GM08714 (cell line): ENCODE measurements around the gene L3MBTL4.

Experiments
- H3K4me3 ChIP-seq: fragments of 200-500 bp; sonication (Bioruptor generic); 2 replicates; pipeline ENCODE4 v1.5.1; 2014; ENCODE audit warnings: mild to moderate bottlenecking, low read length, inconsistent platforms
- ZNF274 ChIP-seq: IDR thresholded peaks from 2 replicates; pipeline ENCODE4 v1.6.1; 2012; ENCODE audit warnings: mild to moderate bottlenecking, low read depth, low read length

Gene L3MBTL4

DNA sequence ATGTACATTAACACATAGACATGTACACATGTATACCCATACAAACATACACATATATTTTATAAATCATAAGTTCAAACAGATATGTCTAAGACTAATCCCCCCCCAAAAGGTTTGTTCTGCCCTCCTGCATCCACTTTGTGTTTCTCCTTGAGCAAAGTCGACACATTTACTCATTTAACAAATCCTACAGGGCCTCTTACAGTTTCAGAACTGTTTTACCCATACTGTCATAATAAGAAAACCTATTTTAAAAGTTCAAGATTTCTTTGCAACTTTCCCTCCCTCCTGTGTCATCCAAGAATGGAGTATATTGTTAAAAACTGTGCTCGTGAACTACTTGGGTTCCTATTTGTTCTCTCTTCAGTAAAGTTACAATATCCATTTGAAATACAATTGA, 166.7 kb downstream of the L3MBTL4 start:
- no peak for TF ChIP-seq ZNF274
- no peak overlapping the region for H3K4me3 ChIP-seq

DNA sequence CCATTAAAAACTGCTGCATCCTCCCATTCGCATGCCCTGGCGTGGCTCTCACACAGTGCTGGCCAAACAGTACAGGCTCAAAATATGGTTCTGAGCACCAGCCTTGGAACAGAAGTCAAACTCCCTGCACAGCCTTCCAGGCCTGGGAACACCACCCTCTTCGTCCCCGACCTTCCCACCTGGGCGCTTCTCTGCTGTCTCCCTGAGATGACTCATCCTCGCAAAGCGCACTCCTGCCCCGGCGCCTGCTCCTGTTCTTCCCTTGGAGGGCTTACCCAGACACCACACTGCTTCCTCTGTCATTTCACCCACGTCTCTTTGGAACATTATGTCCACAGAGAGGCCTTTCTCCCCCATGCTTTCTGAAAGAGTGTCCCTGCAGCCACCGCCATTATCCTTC, 172.7 kb downstream of the L3MBTL4 start:
- H3K4me3 ChIP-seq, result no peak overlapping the region
- no peak for TF ChIP-seq ZNF274

DNA sequence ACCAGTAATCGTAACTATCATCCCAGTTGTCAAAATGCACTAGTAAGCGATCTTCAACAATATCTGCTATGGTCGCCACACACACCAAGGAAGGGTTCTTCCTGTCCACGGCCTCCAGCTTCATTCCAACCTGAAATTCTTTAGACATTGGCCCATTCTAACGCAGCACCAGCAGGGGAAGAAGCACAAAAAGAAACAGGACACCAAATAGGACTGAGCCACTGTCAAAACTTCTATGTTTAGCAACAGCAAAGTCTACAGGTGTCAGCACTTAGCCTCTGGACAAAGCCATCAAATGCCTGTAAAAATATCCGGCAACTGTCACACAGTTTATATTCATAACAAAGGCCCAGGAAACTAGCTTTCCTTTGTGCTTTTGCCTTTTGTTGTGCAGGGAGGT, 175.0 kb downstream of the L3MBTL4 start:
- no peak for TF ChIP-seq ZNF274
- no peak overlapping the region for H3K4me3 ChIP-seq

DNA sequence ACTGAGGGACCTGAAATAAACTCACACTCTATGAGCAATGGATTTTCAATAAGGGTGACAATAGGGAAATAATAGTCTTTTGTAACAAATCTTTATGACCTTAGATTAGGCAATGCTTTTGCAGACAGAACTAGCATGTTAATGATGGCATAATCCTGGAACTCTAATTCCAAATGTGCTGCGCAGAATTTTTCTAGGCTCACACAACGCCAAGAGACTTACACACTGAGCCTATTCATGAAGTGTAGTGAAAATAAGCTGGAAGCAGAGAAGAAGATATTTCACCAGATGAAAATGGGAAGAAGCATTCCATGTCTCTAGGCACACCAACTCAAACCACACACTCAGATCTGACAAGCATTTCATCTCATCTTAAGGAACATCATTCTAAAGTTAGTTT, 178.5 kb downstream of the L3MBTL4 start:
- no peak overlapping the region for H3K4me3 ChIP-seq
- TF ChIP-seq ZNF274, result no peak

DNA sequence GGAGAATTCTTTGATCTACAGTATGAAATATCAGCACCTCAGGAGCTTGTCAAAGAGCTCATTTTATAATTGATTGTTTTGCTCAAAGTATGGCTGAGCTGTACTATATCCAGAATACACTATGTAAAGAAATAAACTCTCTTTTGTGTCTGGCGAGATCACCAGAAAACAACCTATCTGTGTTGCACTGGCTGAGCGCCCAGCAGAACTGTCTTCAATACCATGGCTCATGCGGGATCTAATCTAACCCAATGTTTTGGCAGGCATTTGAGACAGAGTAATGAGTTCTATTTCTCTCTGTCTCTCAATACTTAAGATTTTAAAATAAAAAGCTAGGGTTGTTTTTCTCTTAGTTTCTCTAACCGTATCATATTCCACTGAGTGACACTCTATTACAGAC, 192.4 kb downstream of the L3MBTL4 start:
- no peak for TF ChIP-seq ZNF274
- no peak overlapping the region for H3K4me3 ChIP-seq

DNA sequence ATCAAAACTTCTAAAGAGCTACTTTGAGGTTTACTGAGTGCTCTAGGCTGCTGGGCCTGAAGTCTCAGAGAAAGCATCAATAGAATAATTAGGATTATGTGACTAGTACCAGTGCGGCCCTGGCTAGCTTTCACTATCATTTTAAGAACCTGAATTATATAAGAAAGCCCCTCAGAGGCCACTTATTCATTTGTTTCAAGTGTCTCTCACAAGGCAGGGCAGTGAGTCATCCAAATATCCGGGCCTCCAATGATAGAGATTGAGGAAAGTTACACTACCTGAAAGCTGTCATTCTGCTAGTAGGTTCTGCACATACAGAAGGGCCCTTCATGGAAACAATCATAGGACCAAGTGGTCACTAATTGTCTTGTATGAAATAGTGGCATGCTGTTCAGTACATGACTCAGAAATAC, 193.1 kb downstream of the L3MBTL4 start:
- H3K4me3 ChIP-seq, result no peak overlapping the region
- no peak for TF ChIP-seq ZNF274

DNA sequence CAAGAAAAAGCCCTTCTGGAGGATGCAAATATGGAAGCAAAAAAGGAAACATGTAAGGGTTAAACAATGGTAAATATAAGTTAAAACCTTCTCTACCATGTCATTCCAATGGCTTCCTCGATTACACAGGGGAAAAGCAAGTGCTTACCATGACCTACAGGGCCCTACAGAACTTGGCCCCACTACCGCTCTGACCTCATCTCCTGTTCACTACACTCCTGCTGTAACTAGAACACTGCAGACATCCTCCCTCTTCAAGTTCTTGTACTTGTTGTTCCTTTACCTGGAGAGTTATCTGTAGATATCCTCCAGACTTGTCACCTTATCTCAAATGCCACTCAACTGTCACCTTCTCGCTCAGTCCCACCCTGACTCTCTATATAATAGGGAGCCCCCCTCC, 194.6 kb downstream of the L3MBTL4 start:
- H3K4me3 ChIP-seq, result no peak overlapping the region
- no peak for TF ChIP-seq ZNF274

DNA sequence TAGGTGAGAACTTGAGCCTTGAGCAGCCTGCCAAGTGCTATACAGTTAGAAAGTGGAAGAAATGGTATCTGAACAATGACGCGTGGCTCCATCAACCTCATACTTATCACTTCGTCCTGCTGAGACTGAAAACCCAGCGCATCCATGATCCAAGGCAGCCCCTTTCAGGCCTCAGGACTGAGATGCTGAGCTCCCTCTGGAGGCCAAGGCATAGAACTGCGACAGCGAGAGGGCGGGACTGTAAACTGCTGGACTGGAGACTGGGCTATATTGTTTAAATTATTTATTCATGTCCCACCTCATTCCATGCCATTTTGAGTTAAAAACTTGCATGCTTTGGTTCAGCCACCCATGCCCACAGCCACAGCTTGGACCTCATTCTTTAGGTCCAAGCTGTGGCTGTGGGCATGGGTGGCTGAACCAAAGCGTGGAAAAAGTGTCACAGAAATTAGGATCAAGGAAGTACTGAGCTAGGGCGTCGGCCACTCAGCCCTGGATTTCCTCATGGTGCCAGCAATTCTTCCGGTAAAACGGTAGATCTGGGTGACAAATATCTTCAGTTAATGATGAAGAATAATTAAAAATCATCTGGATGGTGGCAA, 195.5 kb downstream of the L3MBTL4 start:
- no peak for TF ChIP-seq ZNF274
- no peak overlapping the region for H3K4me3 ChIP-seq

DNA sequence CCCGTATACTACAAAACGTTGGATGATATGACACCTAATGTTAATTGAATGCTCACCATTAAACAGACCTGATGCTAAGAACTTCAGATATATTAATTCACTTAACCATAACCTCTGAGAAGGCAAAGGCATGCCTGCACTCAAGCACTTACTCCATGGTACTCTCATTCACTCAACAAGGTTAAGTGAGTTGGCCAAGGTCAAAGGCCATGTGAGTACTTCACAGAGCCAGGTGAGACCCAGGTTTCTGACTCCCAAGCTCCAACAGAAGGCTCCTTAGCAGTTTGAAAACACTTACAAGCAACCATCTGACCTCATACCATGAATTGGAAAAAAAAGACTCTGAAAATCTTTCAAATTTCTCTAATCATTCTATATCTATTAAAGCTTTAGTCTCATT, 198.8 kb downstream of the L3MBTL4 start:
- no peak overlapping the region for H3K4me3 ChIP-seq
- TF ChIP-seq ZNF274, result no peak

DNA sequence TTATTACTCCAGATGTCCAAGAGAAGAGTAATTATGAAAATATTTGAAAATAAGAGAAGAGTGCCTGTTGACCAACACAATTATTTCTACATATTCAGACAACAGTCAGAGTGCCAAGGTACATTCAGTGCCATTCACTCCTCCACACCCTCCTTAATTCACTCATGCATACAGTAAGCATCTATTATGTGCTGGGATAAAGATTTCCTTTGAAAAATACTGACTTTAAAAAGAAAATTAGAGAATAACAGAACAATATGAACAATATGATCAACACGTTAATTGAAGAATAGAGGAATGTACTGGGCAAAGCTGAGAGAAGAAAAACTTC, 203.6 kb downstream of the L3MBTL4 start:
- TF ChIP-seq ZNF274, result no peak
- H3K4me3 ChIP-seq, result no peak overlapping the region

DNA sequence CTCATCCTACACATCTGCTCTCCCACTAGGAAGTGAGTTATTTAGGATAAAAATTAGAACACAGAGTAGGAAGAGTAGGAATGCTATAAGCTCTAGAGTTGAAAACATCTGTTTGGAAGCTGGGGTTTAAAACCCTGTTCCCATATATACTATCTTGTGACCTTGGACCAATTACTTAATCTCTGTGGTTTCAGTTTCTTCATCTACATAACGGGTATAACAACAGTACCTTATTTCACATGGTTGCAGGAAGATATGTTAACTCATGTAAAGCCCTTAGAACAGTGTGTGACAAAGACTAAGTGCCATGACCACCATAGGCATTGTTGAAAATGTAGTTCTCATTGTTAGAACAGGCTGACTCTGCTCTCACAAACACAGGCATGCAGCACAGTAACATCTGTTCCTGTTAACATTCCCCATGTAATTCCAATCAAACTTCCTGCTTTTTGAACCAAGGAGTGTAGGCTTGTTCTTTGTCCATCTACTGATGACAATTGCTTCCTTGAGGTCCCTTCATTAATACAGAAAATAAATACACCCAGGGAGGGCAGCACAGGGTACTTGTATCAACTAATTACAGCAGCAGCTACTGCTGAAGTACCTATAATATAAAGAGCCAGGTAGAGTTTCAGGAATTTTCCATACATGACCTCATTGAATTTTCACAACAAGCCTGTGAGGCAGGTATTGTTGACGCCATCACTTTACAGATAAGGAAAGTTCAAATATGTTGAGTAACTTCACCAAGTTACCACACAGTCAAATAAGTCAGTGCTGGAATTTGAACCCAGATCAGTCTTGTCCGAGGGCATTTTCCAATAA, 204.2 kb downstream of the L3MBTL4 start:
- H3K4me3 ChIP-seq, result no peak overlapping the region
- no peak for TF ChIP-seq ZNF274

DNA sequence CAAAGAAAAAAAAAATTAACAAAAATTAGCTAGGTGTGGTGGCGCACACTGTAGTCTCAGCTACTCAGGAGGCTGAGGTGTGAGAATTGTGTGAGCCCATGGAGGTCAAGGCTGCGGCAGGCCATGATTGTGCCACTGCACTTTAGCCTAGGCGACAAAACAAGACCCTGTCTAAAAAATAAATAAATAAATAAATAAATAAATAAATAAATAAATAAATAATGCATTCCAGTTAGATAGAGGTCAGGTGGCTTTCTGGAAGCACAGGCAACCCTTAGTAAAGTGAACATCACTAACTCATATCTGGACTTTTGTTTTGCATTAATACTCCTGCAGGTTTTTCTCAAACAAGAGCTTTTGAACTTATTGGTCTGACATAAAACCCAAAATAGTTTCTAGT, 206.8 kb downstream of the L3MBTL4 start:
- no peak for TF ChIP-seq ZNF274

DNA sequence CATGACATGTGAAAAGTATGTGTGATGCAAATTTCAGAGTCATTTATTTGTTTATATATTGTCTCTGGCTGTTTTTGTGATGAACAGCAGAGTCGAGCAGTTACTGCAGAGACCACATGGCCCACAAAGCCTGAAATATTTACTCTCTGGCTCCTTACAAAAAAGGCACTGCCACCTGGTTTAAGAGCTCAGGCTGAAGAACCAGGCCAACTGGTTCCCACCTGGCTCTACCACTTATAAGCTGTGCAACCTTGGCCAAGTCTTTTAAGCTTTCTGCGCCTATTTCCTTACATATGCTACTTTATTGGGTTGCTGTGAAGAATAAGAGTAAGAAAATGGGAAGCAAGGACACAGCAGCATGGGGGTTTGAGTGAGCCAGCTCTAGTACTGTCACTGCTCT, 207.6 kb downstream of the L3MBTL4 start:
- H3K4me3 ChIP-seq, result no peak overlapping the region
- TF ChIP-seq ZNF274, result no peak

More for the DNA sequence above, 206.8 kb downstream of the L3MBTL4 start:
- no peak overlapping the region for H3K4me3 ChIP-seq

DNA sequence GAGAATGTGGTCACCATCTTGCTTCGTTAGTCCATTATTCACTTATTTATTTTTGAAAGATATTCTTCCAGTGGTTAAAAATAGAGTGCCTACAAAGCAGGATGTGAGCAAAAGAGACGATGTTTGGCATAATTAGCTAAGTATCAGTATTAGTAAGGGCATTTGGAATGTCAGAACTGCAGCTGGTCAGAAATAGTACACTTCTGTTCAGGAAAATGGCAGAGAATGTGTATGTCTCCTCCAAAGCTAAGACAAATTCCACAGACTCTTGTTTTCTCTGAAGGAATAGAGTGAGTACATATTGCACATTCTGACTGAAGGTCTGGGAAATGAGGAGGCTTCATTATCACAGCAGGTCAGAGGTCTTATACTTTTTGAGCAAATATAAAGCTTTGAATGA, 209.0 kb downstream of the L3MBTL4 start:
- no peak overlapping the region for H3K4me3 ChIP-seq
- TF ChIP-seq ZNF274, result no peak

DNA sequence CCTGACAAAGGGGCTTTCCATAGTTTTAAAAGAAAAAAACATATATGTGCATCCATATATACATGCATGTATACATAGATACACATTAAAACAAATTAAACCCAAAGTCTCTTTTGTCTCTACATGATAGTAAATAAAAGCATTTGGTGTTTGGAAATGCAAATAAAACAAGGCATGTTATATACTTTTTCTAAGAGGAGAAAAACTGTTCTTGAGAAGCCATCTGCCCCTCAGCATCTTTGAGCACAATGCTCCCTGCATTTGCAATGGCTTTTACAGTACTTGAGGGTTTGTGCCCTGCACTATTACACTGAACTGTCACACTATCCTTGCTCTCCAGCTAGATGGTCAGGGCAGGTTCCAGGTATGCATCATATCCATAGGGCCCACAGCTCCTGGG, 210.2 kb downstream of the L3MBTL4 start:
- no peak overlapping the region for H3K4me3 ChIP-seq
- TF ChIP-seq ZNF274, result no peak

DNA sequence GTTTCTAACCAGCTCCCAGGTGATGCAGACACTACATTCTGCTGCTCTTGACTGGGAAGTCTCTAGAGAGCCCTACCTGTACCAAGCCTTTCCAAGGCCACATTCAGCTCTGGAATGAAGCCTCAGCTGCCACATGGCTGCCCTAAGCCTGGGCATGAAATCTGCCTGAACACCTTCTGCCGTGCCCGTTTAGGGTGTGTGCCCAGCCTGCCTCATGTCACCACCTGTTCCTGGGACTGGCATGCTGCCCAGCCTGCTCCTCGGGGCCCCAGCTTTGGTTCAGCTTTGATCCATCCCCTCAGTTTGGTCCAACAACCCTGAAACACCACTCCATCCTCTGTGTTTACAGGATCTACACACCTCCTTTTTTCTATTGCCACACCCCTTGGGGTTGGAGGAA, 210.9 kb downstream of the L3MBTL4 start:
- TF ChIP-seq ZNF274, result no peak

More for the DNA sequence above, 210.9 kb downstream of the L3MBTL4 start:
- H3K4me3 ChIP-seq, result no peak overlapping the region
